NCI-H128 (cell line): ENCODE measurements around the gene MEMO1.
"Not testable (repeated sequence)": the region's sequence is repeated elsewhere in the genome, so short reads cannot be mapped to it uniquely, and the experiment has no call there.

Experiments used
- DNase-seq: peaks from one replicate; lab custom pipeline; 2025; ENCODE audit not compliant: unreplicated experiment; lab: John Stamatoyannopoulos, UW

MEMO1 gene

GRCh38 chr2:31958140-31958717, 52.6 kb downstream of the MEMO1 start:
- DNase-seq: no peak

GRCh38 chr2:31957354-31958139, 53.3 kb downstream of the MEMO1 start:
- DNase-seq: no peak

- DNase-seq: not testable (repeated sequence)
Measured at GRCh38 chr2:31956934-31957333, 53.9 kb downstream of the MEMO1 start.

GRCh38 chr2:31956312-31956711, 54.5 kb downstream of the MEMO1 start:
- no peak for DNase-seq

GRCh38 chr2:31953095-31953494, 57.7 kb downstream of the MEMO1 start:
- DNase-seq: not testable (repeated sequence)

- no peak for DNase-seq
Measured at GRCh38 chr2:31950946-31951562, 59.8 kb downstream of the MEMO1 start.

GRCh38 chr2:31947871-31948270, 62.9 kb downstream of the MEMO1 start:
- DNase-seq: no peak

- DNase-seq: no peak
Measured at GRCh38 chr2:31946838-31947237, 64.0 kb downstream of the MEMO1 start.

- no peak for DNase-seq
Measured at GRCh38 chr2:31945572-31945935, 65.3 kb downstream of the MEMO1 start.

GRCh38 chr2:31944828-31945571, 65.8 kb downstream of the MEMO1 start:
- DNase-seq: no peak

GRCh38 chr2:31943636-31944225, 67.1 kb downstream of the MEMO1 start:
- no peak for DNase-seq

- no peak for DNase-seq
Measured at GRCh38 chr2:31940920-31941319, 69.9 kb downstream of the MEMO1 start.

GRCh38 chr2:31937741-31938140, 73.1 kb downstream of the MEMO1 start:
- DNase-seq: no peak

GRCh38 chr2:31935370-31935769, 75.4 kb downstream of the MEMO1 start:
- no peak for DNase-seq

- DNase-seq: no peak
Measured at GRCh38 chr2:31933066-31933465, 77.7 kb downstream of the MEMO1 start.

GRCh38 chr2:31932589-31932988, 78.2 kb downstream of the MEMO1 start:
- DNase-seq: no peak

- no peak for DNase-seq
Measured at GRCh38 chr2:31931916-31932315, 78.9 kb downstream of the MEMO1 start.

GRCh38 chr2:31925517-31925916, 85.3 kb downstream of the MEMO1 start:
- no peak for DNase-seq

- no peak for DNase-seq
Measured at GRCh38 chr2:31923662-31924061, 87.1 kb downstream of the MEMO1 start.

GRCh38 chr2:31922542-31923408, 88.0 kb downstream of the MEMO1 start:
- DNase-seq: no peak
